Keratinocyte (primary cell): ENCODE data around the gene EPHA1.

Experiments used
- CTCF ChIP-seq, 3 experiments: IDR thresholded peaks in 1 of 3; conservative IDR thresholded peaks in 1 of 3; optimal IDR thresholded peaks in 1 of 3; 2 replicates in 2 of 3; 3 replicates in 1 of 3; pipeline versions ENCODE3 to v1.5.1; 2011; ENCODE audit warnings: low read length in 3 of 3, mild to moderate bottlenecking in 3 of 3, moderate library complexity in 2 of 3, control low read depth in 1 of 3, inconsistent platforms in 1 of 3; ENCODE audit not compliant: insufficient read depth in 2 of 3; ENCODE audit errors: extremely low read depth in 1 of 3
- EZH2 ChIP-seq: IDR thresholded peaks from one replicate; pipeline ENCODE4 v1.6.1; 2012; ENCODE audit warnings: inconsistent platforms, mild to moderate bottlenecking, low read length, moderate library complexity

- no peak for TF ChIP-seq CTCF (optimal IDR thresholded peaks at IDR 0.05 in 1 of 3, IDR thresholded peaks at IDR 0.05 in 1 of 3, conservative IDR thresholded peaks at IDR 0.05 in 1 of 3; ENCODE audit: extremely low read depth in 1 of 3, insufficient read depth in 2 of 3, low read length in 3 of 3)
- TF ChIP-seq EZH2: no peak
These were observed 9.2 kb upstream of the EPHA1 start for GRCh38 chr7:143417734-143418383.
